GM19025 (cell line): ENCODE measurements around the gene TRABD.

Experiments
- ATAC-seq: cut with Tn5 transposase; IDR thresholded peaks from one replicate; pipeline ENCODE4 v1.9.1; 2021; ENCODE audit warnings: mild to moderate bottlenecking, low read depth, moderate library complexity; ENCODE audit not compliant: unreplicated experiment

The TRABD gene

GRCh38 chr22:50173311-50173982, 12.3 kb upstream of the TRABD start:
- no peak for ATAC-seq

- no peak for ATAC-seq
Observed at GRCh38 chr22:50173983-50174355, 11.7 kb upstream of the TRABD start.

GRCh38 chr22:50174382-50175190, 11.1 kb upstream of the TRABD start:
- no peak for ATAC-seq

GRCh38 chr22:50175191-50175461, 10.6 kb upstream of the TRABD start:
- ATAC-seq: no peak

GRCh38 chr22:50175921-50176849, 9.5 kb upstream of the TRABD start:
- ATAC-seq: no peak

GRCh38 chr22:50176850-50177536, 8.7 kb upstream of the TRABD start:
- no peak for ATAC-seq

- no peak for ATAC-seq
Observed at GRCh38 chr22:50177537-50178470, 7.9 kb upstream of the TRABD start.

- no peak for ATAC-seq
Observed at GRCh38 chr22:50178471-50178864, 7.2 kb upstream of the TRABD start.

GRCh38 chr22:50178871-50179869, 6.5 kb upstream of the TRABD start:
- no peak for ATAC-seq

GRCh38 chr22:50179937-50180726, 5.6 kb upstream of the TRABD start:
- no peak for ATAC-seq

GRCh38 chr22:50180727-50181521, 4.8 kb upstream of the TRABD start:
- ATAC-seq: no peak

GRCh38 chr22:50182176-50183081, 3.3 kb upstream of the TRABD start:
- ATAC-seq: no peak

GRCh38 chr22:50183141-50183971, 2.4 kb upstream of the TRABD start:
- no peak for ATAC-seq

GRCh38 chr22:50184004-50184901, 1.5 kb upstream of the TRABD start:
- ATAC-seq: no peak
